HepG2 (cell line): ENCODE measurements around the gene ETFB. TPM values are rescaled to one million over a fixed set of nuclear protein-coding genes. Genes with fewer than 3 reads are reported as not detected.

Source experiments
- ATAC-seq: fragments of 200-7000 bp; cut with Tn5 transposase; 3 replicates; pipeline ENCODE4 v1.9.1; 2020; ENCODE audit warnings: mild to moderate bottlenecking, moderate library complexity
- BruUV-seq: library from RNA; stranded (reverse); fragments of 400-500 nt; replicated peaks from 2 replicates; lab custom pipeline; 2021; lab: Mats Ljungman, UMichigan
- CTCF ChIA-PET: fragments of 300-600 bp; formaldehyde crosslinking; extraction: SDS; loops from one replicate; lab custom pipeline; 2021; ENCODE audit warnings: low total read pairs, inconsistent platforms, low intra/inter-chr PET ratio; lab: Yijun Ruan, JAX
- POLR2A ChIA-PET: fragments of 350-600 bp; sonication (Branson Sonifier 250); formaldehyde crosslinking; loops from one replicate; lab custom pipeline; 2020; ENCODE audit warnings: antibody characterized with exemption, inconsistent platforms; lab: Yijun Ruan, JAX
- DNase-seq: peaks from one replicate; pipeline ENCODE4 v3.0.0-alpha.2; 2015; ENCODE audit warnings: low spot score
- FAIRE-seq: peaks from 3 replicates; lab custom pipeline; 2011; peaks lifted over from hg19 to GRCh38; lab: Jason Lieb, UNC
- H2AFZ ChIP-seq: one replicate; pipeline ENCODE4 v1.6.1; 2011; ENCODE audit warnings: low read length, inconsistent platforms
- H3K27ac ChIP-seq: fragments of 300-600 bp; 3 replicates; pipeline ENCODE4 v1.8.0; 2011; ENCODE audit warnings: mixed run types, mild to moderate bottlenecking, mixed read lengths, low read length, inconsistent platforms; ENCODE audit not compliant: insufficient read depth; ENCODE audit errors: extremely low read length
- H3K27me3 ChIP-seq, 2 experiments: fragments of 200-600 bp in 1 of 2; 2 replicates in 1 of 2; 3 replicates in 1 of 2; pipeline versions ENCODE4 v1.6.0 to v1.8.0; 2011; ENCODE audit warnings: low read length in 2 of 2, mild to moderate bottlenecking in 2 of 2, moderate library complexity in 2 of 2, inconsistent platforms in 1 of 2; ENCODE audit not compliant: insufficient read depth in 2 of 2, control insufficient read depth in 1 of 2
- H3K36me3 ChIP-seq, 2 experiments: fragments of 200-600 bp in 1 of 2; replicated peaks in 1 of 2; 2 replicates in 1 of 2; 3 replicates in 1 of 2; pipeline versions ENCODE4 v1.5.1 to v1.8.0; 2011; ENCODE audit warnings: low read length in 2 of 2, inconsistent platforms in 1 of 2; ENCODE audit not compliant: insufficient read depth in 2 of 2, control insufficient read depth in 1 of 2
- H3K4me1 ChIP-seq: 2 replicates; pipeline ENCODE4 v1.5.1; 2012; ENCODE audit warnings: low read length, inconsistent platforms; ENCODE audit not compliant: insufficient read depth
- H3K4me2 ChIP-seq: 2 replicates; pipeline ENCODE4 v1.6.0; 2011; ENCODE audit warnings: low read depth, low read length, inconsistent platforms
- H3K4me3 ChIP-seq, 3 experiments: fragments of 200-600 bp in 1 of 3; sonication (generic), shearing (Covaris generic) in 1 of 3; replicated peaks in 1 of 3; 2 replicates each; pipeline ENCODE4 v1.5.1; 2011 to 2016; ENCODE audit warnings: low read length in 3 of 3, inconsistent platforms in 2 of 3, low read depth in 2 of 3, mild to moderate bottlenecking in 2 of 3, control low read depth in 1 of 3, mixed read lengths in 1 of 3; ENCODE audit not compliant: insufficient read depth in 1 of 3
- H3K79me2 ChIP-seq: one replicate; pipeline ENCODE4 v1.6.1; 2011; ENCODE audit warnings: low read length, inconsistent platforms; ENCODE audit not compliant: insufficient read depth
- H3K9ac ChIP-seq: 2 replicates; pipeline ENCODE4 v1.6.0; 2011; ENCODE audit warnings: mild to moderate bottlenecking, low read depth, low read length, inconsistent platforms; ENCODE audit not compliant: insufficient read depth
- H3K9me3 ChIP-seq: 2 replicates; pipeline ENCODE4 v1.5.1; 2012; ENCODE audit warnings: mild to moderate bottlenecking, low read length
- H4K20me1 ChIP-seq: 2 replicates; pipeline ENCODE4 v1.6.0; 2011; ENCODE audit warnings: inconsistent platforms, mild to moderate bottlenecking, low read length, moderate library complexity; ENCODE audit not compliant: insufficient read depth
- AGO2 ChIP-seq: fragments of 200-400 bp; formaldehyde crosslinking; optimal IDR thresholded peaks from 2 replicates; pipeline ENCODE3; 2017; ENCODE audit warnings: mild to moderate bottlenecking, low read depth, low read length, moderate library complexity
- AKAP8 ChIP-seq: sonication (generic); formaldehyde crosslinking; IDR thresholded peaks from 2 replicates; pipeline ENCODE4 v1.5.1; 2020; ENCODE audit warnings: mild to moderate bottlenecking, missing genetic modification reagents
- MTA3 ChIP-seq: sonication (generic); formaldehyde crosslinking; IDR thresholded peaks from 2 replicates; pipeline ENCODE4 v1.4.0; 2020; ENCODE audit warnings: missing genetic modification reagents
- NFYB ChIP-seq: sonication (generic); formaldehyde crosslinking; IDR thresholded peaks from 2 replicates; pipeline ENCODE4 v1.4.0; 2020; ENCODE audit warnings: missing genetic modification reagents
- RBFOX2 ChIP-seq: fragments of 200-400 bp; formaldehyde crosslinking; IDR thresholded peaks from 2 replicates; pipeline ENCODE4 v1.6.1; 2017; ENCODE audit warnings: low read depth, mild to moderate bottlenecking, low read length
- STAT5B ChIP-seq: sonication (generic); formaldehyde crosslinking; IDR thresholded peaks from 2 replicates; pipeline ENCODE4 v1.4.0; 2020; ENCODE audit warnings: missing genetic modification reagents
- ZBTB1 ChIP-seq: sonication (generic); formaldehyde crosslinking; IDR thresholded peaks from 2 replicates; pipeline ENCODE4 v1.4.0; 2020; ENCODE audit warnings: missing genetic modification reagents, borderline replicate concordance
- ZNF558 ChIP-seq: sonication (generic); formaldehyde crosslinking; IDR thresholded peaks from 2 replicates; pipeline ENCODE4 v1.9.0; 2022; ENCODE audit warnings: mild to moderate bottlenecking, missing genetic modification reagents, borderline replicate concordance
- WGBS: methylation state at CpG from one replicate; pipeline ENCODE4 v1.1.6; 2017; ENCODE audit warnings: low lambda C conversion rate; 5-methylcytosine and 5-hydroxymethylcytosine counted together
- in situ Hi-C: cut with HindIII; loops from 2 replicates; pipeline ENCODE4 v1.10.0; 2017; ENCODE audit warnings: low pct_unique_long_range_greater_than_20kb; ENCODE audit not compliant: extremely low pct_ligation_motif_present
- intact Hi-C: fragments of 100-400 bp; cut with micrococcal nuclease; formaldehyde crosslinking; loops from one replicate; pipeline ENCODE4 v1.10.0; 2022; ENCODE audit not compliant: unreplicated experiment
- polyA plus RNA-seq, 8 experiments: library from polyadenylated mRNA; depleted of rRNA in 3 of 8; stranded (reverse) in 7 of 8; unstranded in 1 of 8; fragments of >200 nt; fragmentation: Illumina TruSeq in 4 of 8; extraction: Trizol in 4 of 8; gene quantifications; 2 replicates each; pipeline versions ENCODE4 v1.2.1 to v1.2.3, GENCODE V29; 2011 to 2016; ENCODE audit warnings: low read depth in 4 of 8, missing spikeins in 1 of 8, mixed read lengths in 1 of 8; ENCODE audit not compliant: insufficient read depth in 1 of 8
- total RNA-seq, 5 experiments: library from RNA; depleted of rRNA; stranded (reverse); fragments of >200 nt; fragmentation: Illumina TruSeq; extraction: Trizol; gene quantifications; 2 replicates each; pipeline ENCODE4 v1.2.3, GENCODE V29; 2016; ENCODE audit warnings: low read depth in 1 of 5
- TF ChIP-seq, protein P1 (sequence below): sonication (generic); formaldehyde crosslinking; IDR thresholded peaks from 2 replicates; pipeline ENCODE4 v1.4.0; 2020; ENCODE audit warnings: missing genetic modification reagents

Gene ETFB
- total and polyA plus RNA-seq, 2 of the 13 experiments (the other 11 are each of a cell fraction or from before 2014, with no cell fraction given) = 678 to 1,314 TPM

DNA sequence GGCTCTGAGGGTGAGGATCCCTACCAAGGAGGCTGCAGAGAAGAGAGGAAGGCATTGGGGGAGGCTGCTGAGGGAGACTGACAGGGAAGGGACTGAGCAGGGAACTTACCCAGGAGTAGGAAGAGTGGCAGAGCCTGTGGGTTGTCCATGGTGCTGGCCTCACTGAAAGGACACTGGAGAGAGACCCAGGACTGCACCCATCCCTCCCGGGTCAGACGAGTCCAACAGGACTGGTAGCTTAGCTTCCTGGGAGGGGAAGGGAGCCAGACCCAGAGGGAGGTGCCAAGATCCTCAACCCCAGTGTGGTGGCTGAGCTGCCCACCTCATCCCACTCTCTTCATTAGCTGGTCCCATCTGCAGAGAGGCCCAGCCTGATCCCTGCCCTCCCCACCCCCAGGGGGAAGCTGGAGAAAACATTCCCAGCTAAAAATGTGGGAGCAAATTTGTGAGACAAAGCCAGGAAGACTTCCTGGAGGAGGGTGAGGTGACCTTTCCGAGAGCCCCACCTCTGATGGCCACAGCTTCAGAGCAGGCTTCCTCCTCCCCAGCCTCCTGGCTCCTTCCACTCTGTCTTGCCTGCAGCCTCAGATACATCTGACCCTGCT is 24.1 kb downstream of the ETFB start, which contains the start of gene VSIG10L (continued):
- TF ChIP-seq, protein P1, sequence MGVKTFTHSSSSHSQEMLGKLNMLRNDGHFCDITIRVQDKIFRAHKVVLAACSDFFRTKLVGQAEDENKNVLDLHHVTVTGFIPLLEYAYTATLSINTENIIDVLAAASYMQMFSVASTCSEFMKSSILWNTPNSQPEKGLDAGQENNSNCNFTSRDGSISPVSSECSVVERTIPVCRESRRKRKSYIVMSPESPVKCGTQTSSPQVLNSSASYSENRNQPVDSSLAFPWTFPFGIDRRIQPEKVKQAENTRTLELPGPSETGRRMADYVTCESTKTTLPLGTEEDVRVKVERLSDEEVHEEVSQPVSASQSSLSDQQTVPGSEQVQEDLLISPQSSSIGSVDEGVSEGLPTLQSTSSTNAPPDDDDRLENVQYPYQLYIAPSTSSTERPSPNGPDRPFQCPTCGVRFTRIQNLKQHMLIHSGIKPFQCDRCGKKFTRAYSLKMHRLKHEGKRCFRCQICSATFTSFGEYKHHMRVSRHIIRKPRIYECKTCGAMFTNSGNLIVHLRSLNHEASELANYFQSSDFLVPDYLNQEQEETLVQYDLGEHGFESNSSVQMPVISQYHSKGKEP (CRISPR knock-in tag) = no peak
- peak; percentile 57 for TF ChIP-seq AGO2
- TF ChIP-seq RBFOX2 = peak; percentile 63
- TF ChIP-seq ZBTB1 (CRISPR knock-in tag) = no peak
- TF ChIP-seq AKAP8 (CRISPR knock-in tag) = 0 out of 2 replicates have a peak, but pooled peaks have one; percentile 2
- TF ChIP-seq ZNF558 (CRISPR knock-in tag) = no peak
- no peak for TF ChIP-seq STAT5B (CRISPR knock-in tag)
- no peak for TF ChIP-seq NFYB

DNA sequence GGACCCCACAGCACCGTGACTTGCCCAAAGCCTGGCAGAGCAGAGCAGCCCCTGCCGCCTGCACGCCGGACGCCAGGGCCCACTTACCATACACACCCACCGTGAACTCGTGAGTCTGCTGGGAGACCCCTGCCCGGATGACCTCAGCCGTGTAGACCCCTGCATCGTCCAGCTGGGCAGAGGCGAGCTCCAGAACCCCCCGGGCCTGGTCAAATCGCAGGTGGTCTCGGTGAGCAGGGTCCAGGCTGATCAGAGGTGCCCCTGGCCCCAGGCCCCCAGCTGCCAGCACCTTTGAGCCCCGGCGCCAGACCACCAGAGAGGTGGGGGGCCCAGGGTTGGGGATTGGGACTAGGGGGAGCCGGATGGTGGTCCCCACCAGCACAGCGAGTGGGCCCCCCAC is 25.1 kb downstream of the ETFB start:
- TF ChIP-seq MTA3 (CRISPR knock-in tag) = no peak
- peak; percentile 25 for TF ChIP-seq AGO2
- Histone ChIP-seq H3K27ac (peak overlapping the region; percentile 67), H3K9ac (peak overlapping the region; percentile 73), H3K79me2 (no peaks in the 10 kb centered on the region), H2AFZ (no peak overlapping the region), H3K27me3 (no peaks in the 10 kb centered on the region), H3K36me3 (peaks cover 8 to 19% of the 10 kb centered on the region in 2 experiments), H3K4me3 (peak overlapping the region; percentile 45 to 64 (median 59); a peak in 5 of 6 replicates), H3K4me2 (peak overlapping the region; percentile 71), H3K9me3 (no peaks in the 10 kb centered on the region), H3K4me1 (peaks cover 66% of the 10 kb centered on the region), H4K20me1 (peaks cover 15% of the 10 kb centered on the region; the same call in 1 of the 2 replicates)
- no peak for ATAC-seq
- FAIRE-seq = no peak
- ChIA-PET POLR2A (interaction anchor here (1.0 to 6.9 kb wide), 11 partner anchors 10 to 67 kb away, joined by 4 to 211 read pairs (median 13); partner anchors contain the start of genes ETFB, LIM2 and NKG7), CTCF (no interaction called here)
- 86% methylated on average over 15 of the region's 18 CpGs for WGBS
- DNase-seq = no peak
- in situ Hi-C loops = loop anchor here (5.0 kb wide), 1 partner anchor 56 kb away; no protein-coding TSS in a partner anchor
- intact Hi-C loops = no loop called here
- BruUV-seq = no TSS peak
